ENCODE results near the gene PARN. TPM values are rescaled to one million over a fixed set of nuclear protein-coding genes. Genes with fewer than 3 reads are reported as not detected.

PARN gene
- total and polyA plus RNA-seq, 2 of the 8 experiments (the other 6 are each of a cell fraction or from before 2014, with no cell fraction given): 24.5 to 44.6 TPM

DNA sequence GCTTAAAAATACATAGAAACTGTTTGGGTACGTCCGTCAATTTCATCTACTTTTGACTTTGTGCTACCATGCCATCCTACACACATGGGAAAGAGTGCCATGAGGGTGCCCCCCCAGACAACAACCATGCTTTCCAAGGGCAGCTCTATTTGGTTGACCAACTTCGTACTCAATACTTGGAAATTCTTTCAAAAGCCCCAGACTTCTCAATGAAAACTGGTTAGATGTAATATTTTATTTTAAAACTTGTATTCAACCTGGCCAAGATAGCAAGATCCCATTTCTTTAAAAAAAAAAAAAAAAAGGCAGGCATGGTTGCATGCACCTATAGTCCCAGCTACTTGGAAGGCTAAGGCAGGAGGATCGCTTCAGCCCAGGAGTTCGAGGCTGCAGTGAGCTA is 98.4 kb downstream of the PARN start:
- Histone ChIP-seq H3K4me1 (replicated peaks in 1 of 4; ENCODE audit: control insufficient read depth in 3 of 4, insufficient read depth in 4 of 4, low read length in 3 of 4) (peaks cover 2 to 13% (median 5%) of the 10 kb centered on the region in 4 experiments), H2BK5ac (ENCODE audit: low read depth, low read length) (no peak overlapping the region), H4K5ac (ENCODE audit: insufficient read length, low read depth, low read length) (no peak overlapping the region), H3K4me3 (ENCODE audit: extremely low read depth in 1 of 4, insufficient read depth in 2 of 4, low read depth in 3 of 4, low read length in 4 of 4) (no peak overlapping the region), H3K36me3 (ENCODE audit: control insufficient read depth in 2 of 4, insufficient read depth in 4 of 4, low read length in 3 of 4) (peaks cover 0 to 9% (median 1%) of the 10 kb centered on the region in 4 experiments; a peak in 3 of 8 replicates), H3K14ac (ENCODE audit: insufficient read length) (no peak overlapping the region), H4K20me1 (replicated peaks in 1 of 2; ENCODE audit: control insufficient read depth in 1 of 2, insufficient read depth in 2 of 2, low read length in 2 of 2) (peaks cover 0 to 1% of the 10 kb centered on the region in 2 experiments), H2BK120ac (replicated peaks; ENCODE audit: low read depth, low read length) (no peak overlapping the region), H3K79me1 (ENCODE audit: low read depth, low read length) (no peaks in the 10 kb centered on the region), H2AFZ (ENCODE audit: low read length) (no peak overlapping the region), H3K4me2 (ENCODE audit: insufficient read depth in 1 of 2, low read depth in 2 of 2, low read length in 2 of 2) (no peak overlapping the region), H2AK5ac (ENCODE audit: low read depth, low read length) (no peak overlapping the region), H3K23me2 (ENCODE audit: low read depth, low read length) (no peaks in the 10 kb centered on the region; the same call in 1 of the 2 replicates), H3K27ac (ENCODE audit: low read depth, low read length) (no peak overlapping the region), H4K8ac (ENCODE audit: extremely low read depth, insufficient read depth, low read length) (no peak overlapping the region), H3K9ac (replicated peaks in 1 of 4; ENCODE audit: extremely low read depth in 1 of 4, low read depth in 3 of 4, low read length in 3 of 4) (no peak overlapping the region), H3K79me2 (ENCODE audit: control insufficient read depth in 1 of 2, insufficient read depth in 2 of 2, low read length in 2 of 2) (no peaks in the 10 kb centered on the region), H2BK15ac (ENCODE audit: low read length) (no peak overlapping the region), H4K91ac (replicated peaks; ENCODE audit: insufficient read length, low read length) (no peak overlapping the region), H3K18ac (ENCODE audit: extremely low read depth, low read length) (no peak overlapping the region), H2BK12ac (ENCODE audit: low read depth, low read length) (no peak overlapping the region), H3K27me3 (replicated peaks in 1 of 4; ENCODE audit: control insufficient read depth in 3 of 4, extremely low read depth in 1 of 4, insufficient read depth in 3 of 4, low read length in 3 of 4) (no peaks in the 10 kb centered on the region), H3K4ac (replicated peaks; ENCODE audit: insufficient read length, low read depth, low read length) (no peak overlapping the region), H2BK20ac (ENCODE audit: low read length) (no peak overlapping the region), H3K9me3 (ENCODE audit: insufficient read depth in 2 of 2, low read depth in 1 of 2, low read length in 1 of 2) (peaks cover 5 to 11% of the 10 kb centered on the region in 2 experiments), H3K56ac (replicated peaks; ENCODE audit: insufficient read length, low read depth, low read length) (no peak overlapping the region), H3K23ac (ENCODE audit: insufficient read length) (no peak overlapping the region)
- no peak for FAIRE-seq
- 90% methylated on average over 5 of the region's 5 CpGs; no CpG with 5 or more reads in 1 of the 2 experiments for WGBS, 2 experiments (ENCODE audit: extremely low coverage in 1 of 2, insufficient coverage in 1 of 2, insufficient read length in 1 of 2, insufficient replicate concordance in 2 of 2, low coverage in 1 of 2, low lambda C conversion rate in 2 of 2, missing lambda C conversion rate in 1 of 2)
- ChIA-PET POLR2A (ENCODE audit: partially characterized antibody) (no interaction called here), CTCF (ENCODE audit: partially characterized antibody) (interaction anchor here (1.7 to 2.4 kb wide), 2 partner anchors 222 to 245 kb away, joined by 4 to 6 read pairs; no protein-coding TSS in a partner anchor)
- TF ChIP-seq NANOG (IDR thresholded peaks at IDR 0.05; ENCODE audit: insufficient read depth, low read depth, low read length, poor library complexity, severe bottlenecking): no peak
- no peak for TF ChIP-seq TBP (IDR thresholded peaks at IDR 0.05; ENCODE audit: low read depth, low read length)
- no peak for TF ChIP-seq CTBP2 (IDR thresholded peaks at IDR 0.05; ENCODE audit: borderline replicate concordance, insufficient read depth, insufficient read length, low read length)
- no peak for TF ChIP-seq GTF2F1 (IDR thresholded peaks at IDR 0.05; ENCODE audit: borderline replicate concordance, low read depth, low read length)
- TF ChIP-seq POLR2AphosphoS5 (IDR thresholded peaks at IDR 0.05; ENCODE audit: low read depth, low read length): no peak
- DNase-seq (ENCODE audit: low read depth in 1 of 2, low spot score in 2 of 2): no peak
